NCI-H82 treated with DMSO at 0.1 percent for 48 hours (cell line): ENCODE data around the gene MLYCD.

Experiments
- DNase-seq: peaks from one replicate; lab custom pipeline; 2025; ENCODE audit not compliant: unreplicated experiment; lab: John Stamatoyannopoulos, UW

The MLYCD gene

DNA sequence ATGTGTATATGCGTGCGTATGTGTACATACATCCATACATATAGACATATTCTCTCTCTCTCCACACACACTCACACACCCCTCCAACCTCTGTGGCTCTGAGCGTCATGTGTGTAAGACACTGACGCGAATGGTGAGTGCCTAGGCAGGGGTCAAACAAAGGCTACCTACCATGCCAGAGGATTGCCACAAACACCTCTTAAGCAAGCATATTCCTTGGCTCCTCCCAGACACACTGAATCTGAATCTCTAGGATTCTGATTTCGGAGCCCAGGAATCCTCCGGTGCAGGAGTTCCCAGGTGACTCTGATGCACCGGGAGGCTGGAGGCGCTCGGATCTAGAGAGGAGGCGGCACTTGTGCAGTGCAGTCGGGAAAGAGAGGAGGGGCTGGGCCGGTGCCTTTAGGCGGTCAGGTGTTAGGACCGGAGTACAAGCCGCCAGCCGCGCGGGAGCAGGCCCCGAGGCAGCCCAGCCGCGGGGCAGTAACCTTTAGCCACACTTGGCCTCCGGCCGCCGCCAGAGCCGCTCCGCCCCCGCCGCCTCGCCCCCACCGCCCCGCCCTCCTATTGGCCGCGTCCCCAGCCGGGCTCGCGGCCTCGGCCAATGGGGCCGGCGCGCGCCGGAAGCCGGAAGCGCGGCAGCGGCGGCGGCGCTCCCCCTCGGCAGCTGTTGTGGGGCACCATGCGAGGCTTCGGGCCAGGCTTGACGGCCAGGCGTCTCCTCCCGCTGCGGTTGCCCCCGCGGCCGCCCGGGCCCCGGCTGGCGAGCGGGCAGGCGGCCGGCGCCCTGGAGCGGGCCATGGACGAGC, at the start of gene MLYCD:
MLYCD (plus strand) TSS at position 653 of the 809 bp plus-strand sequence; CDS start at position 683, 30 bp downstream.
- peak; percentile 29 for DNase-seq

- no peak for DNase-seq
These were observed 49.5 kb upstream of the MLYCD start for GRCh38 chr16:83849421-83849820.

DNA sequence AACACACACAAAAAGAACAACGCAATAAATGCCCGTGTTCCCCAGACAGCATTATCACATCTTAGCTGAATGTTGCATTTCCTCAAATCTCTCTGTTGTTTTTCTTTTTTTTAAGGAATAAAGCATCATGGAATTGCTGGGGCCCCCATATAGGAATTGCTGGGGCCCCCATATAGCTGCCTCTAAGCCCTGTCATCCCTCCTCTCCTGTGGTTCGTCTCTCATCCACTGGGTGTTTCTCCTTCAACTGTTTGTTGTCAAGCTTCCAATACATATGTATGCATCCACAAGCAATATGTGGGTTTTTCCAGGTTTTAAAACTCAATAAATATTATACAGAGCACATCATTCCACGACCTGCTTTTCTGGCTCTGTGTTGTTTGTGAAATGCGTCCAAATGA, 48.0 kb upstream of the MLYCD start:
- DNase-seq, result no peak

GRCh38 chr16:83851473-83851872, 47.4 kb upstream of the MLYCD start:
- no peak for DNase-seq

- no peak for DNase-seq
These were observed 46.1 kb upstream of the MLYCD start for GRCh38 chr16:83852774-83853173.

- no peak for DNase-seq
These were observed 45.1 kb upstream of the MLYCD start for GRCh38 chr16:83853834-83854233.

- DNase-seq, result no peak
These were observed 44.5 kb upstream of the MLYCD start for GRCh38 chr16:83854420-83854819.

DNA sequence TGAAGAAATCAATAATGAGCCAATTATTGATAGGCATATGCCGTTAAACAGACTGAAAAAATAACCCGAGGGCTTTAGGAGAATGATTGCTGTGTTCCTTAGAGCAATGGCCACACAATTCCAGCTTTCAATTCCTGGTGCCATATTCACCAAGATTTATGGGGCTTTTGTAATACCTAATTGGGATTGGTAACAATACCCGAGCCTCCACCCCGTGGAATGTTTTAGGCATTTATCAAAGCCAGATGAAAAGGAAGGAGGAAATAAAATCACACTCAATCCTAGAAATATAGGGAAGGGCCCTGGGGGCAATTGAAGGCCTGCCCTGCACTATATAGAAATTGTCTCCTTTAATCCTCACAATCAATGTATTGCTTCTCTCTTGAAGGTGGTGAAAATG, 42.1 kb upstream of the MLYCD start:
- DNase-seq, result no peak

DNA sequence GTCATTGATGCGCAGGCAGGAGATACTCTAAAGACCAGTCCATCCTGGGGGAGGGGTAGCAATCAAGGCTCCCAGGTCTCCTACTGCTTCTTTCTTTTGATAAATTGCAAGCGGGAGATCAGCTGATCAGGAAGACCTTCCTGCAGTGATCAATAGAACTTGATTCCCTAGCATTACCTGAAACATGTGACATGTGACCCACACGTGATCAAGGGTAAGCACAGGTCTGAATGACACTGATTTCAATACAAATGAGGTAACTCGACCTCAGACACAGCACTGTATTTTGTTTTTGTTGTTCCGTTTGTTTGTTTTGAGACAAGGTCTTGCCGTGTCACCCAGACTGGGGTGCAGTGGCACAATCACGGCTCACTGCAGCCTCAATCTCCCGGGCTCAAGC, 39.6 kb upstream of the MLYCD start:
- DNase-seq, result no peak

GRCh38 chr16:83862661-83863060, 36.3 kb upstream of the MLYCD start:
- DNase-seq, result no peak

GRCh38 chr16:83863682-83864081, 35.2 kb upstream of the MLYCD start:
- no peak for DNase-seq

- DNase-seq, result no peak
These were observed 28.1 kb upstream of the MLYCD start for GRCh38 chr16:83870830-83871229.

GRCh38 chr16:83878838-83879237, 20.1 kb upstream of the MLYCD start:
- DNase-seq, result peak; percentile 23

- no peak for DNase-seq
These were observed 16.6 kb upstream of the MLYCD start for GRCh38 chr16:83882163-83882885.

DNA sequence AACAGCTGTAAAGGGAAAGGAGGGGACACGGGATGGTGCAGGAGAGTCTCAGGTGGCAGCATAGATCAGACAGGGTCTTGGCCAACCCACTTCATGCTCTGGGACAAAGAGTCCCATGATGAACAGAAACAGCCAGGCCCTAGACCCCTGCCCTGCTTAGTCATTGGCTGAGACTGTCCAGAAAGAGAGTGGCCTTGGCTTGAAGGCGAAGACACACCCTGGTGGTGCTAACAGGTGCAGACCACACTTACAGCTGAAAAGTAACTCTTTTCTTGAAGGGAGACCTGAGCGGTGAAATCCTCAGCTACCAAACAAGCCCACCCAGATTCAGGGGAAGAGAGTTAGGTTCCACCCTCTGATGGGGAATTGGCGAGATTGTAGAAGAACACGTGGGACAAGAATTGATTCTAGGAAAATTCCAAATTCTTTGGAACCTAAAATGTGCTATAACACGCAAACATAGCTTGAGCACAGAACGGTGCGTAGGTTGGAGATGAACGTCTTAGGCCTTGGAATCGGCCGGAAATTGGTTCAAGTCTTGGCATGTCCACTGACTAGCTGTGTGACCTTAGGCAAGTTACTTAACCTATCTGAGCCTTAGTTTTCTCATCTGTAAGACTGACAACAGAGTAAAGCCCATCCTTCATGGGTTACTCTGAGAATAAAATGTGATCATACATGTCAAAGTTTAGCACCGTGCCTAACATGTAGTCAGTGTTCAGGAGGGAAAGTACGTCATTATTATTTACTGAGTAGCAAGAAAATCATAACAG, 12.5 kb upstream of the MLYCD start:
- DNase-seq, result no peak

DNA sequence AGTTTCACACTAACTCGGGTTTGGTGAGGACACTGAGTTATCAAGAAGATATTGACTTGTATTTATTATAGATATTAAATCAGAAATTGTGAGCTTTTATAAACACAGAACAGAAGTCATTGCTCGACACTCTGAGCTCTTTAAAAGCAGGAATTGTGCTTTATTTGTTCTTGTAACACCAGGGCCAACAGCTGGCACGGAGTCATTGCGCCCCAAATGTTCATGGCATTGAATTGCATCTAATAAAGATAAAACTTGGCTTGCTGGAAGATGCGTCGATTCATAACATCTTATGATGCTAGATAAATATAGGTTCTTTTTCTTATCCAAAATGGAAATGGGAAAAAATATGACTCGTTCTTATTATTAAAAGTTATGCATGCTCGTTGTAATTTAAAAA, 11.8 kb upstream of the MLYCD start:
- no peak for DNase-seq

DNA sequence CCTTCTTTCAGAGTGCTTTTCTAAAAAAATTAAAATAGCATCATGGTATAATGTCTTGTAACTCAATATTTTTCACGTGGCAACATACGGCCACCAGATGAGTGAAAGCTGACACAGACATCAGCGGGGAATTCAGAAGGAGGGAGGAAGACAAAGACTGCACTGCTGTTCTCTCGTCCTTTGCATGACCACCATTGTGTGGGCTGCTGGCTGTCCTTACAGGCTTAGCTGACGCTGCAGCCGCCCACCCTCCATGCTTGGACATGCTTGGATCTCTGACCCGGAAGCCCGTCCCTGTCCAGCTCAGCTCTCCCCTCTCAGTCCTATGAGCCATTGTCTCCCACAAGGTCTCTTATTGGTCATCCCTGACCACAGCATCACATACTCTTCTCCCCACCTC, 11.4 kb upstream of the MLYCD start:
- DNase-seq, result no peak

GRCh38 chr16:83888672-83889044, 10.3 kb upstream of the MLYCD start:
- no peak for DNase-seq

DNA sequence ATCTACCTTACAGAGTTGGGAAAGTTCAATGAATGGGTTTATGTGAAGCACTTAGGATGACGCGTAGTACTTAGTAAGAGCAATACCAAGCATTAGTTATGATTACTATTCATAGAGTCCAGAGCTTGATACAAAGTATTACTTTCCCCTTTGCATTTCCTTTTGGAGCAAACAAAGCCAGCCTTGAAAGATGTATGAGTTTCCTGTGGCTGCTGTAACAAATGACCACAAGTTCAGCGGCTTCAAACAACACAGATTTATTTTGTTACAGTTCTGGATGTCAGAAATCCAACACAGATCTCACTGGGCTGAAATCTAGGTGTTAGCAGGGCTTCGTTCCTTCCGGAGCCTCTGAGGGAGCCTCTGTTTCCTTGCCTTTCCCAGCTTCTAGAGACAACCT, 8.6 kb upstream of the MLYCD start:
- DNase-seq, result no peak

DNA sequence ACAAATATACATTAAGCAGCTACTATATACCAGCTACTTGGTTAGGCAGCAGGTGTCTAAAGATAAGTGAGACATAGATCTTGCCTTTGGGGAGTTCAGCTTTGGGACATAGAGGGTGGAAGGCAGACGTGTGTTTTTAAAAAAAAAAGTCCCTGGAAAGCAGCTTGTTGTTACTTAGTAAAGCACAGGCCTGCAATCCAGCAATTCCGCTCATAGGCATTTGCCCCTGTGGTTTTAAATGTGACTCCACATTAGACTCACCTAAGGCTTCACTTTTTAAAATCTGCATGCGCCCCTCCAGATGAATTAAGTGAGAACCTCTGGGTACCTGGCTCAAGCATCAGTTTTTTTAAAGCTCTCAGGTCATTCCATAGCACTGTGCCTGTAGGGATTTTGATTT, 7.2 kb upstream of the MLYCD start:
- no peak for DNase-seq

- no peak for DNase-seq
These were observed 3.7 kb upstream of the MLYCD start for GRCh38 chr16:83895243-83895642.

DNA sequence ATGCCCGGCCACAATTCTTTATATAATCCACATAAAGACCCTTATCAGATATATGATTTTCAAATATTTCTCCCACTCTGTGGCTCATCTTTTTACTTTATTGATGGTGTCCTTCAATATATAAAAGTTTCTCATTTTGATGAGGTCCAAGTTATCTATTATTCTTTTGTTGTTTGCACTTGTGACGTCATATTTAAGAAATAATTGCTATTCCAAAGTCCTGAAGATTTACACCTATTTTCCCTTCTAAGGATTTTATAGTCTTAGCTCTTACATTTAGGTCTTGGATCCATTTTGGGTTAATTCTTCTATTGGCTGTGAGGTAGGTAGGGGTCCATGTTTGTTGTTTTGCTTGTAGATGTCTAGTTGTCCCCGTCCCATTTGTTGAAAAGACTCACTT, 3.0 kb upstream of the MLYCD start:
- no peak for DNase-seq
